IMR-90 (cell line): ENCODE results near the gene IGF1R.

Source experiments
- CHD1 ChIP-seq: IDR thresholded peaks from 2 replicates; pipeline ENCODE4 v1.6.1; 2012; ENCODE audit warnings: low read depth, low read length, improper control_type of control experiment
- CTCF ChIP-seq: conservative IDR thresholded peaks from 2 replicates; pipeline ENCODE4 v1.5.1; 2012; ENCODE audit warnings: mild to moderate bottlenecking, low read depth, low read length, improper control_type of control experiment
- FOS ChIP-seq: fragments of 150-350 bp; IDR thresholded peaks from 2 replicates; pipeline ENCODE4 v1.6.1; 2016; ENCODE audit warnings: low read depth, low read length
- MXI1 ChIP-seq: IDR thresholded peaks from 2 replicates; pipeline ENCODE4 v1.6.1; 2012; ENCODE audit warnings: low read depth, mild to moderate bottlenecking, low read length, moderate library complexity, borderline replicate concordance
- RFX5 ChIP-seq: IDR thresholded peaks from 2 replicates; pipeline ENCODE4 v1.8.0; 2012; ENCODE audit warnings: low read depth, mild to moderate bottlenecking, low read length, moderate library complexity
- USF2 ChIP-seq: fragments of 150-350 bp; IDR thresholded peaks from 2 replicates; pipeline ENCODE4 v1.6.1; 2017; ENCODE audit warnings: mild to moderate bottlenecking, antibody characterized with exemption, low read length, low read depth

GRCh38 chr15:98690272-98690950 lies 42.1 kb downstream of the IGF1R start:
- TF ChIP-seq CHD1, result no peak
- TF ChIP-seq CTCF, result no peak
- TF ChIP-seq USF2, result no peak
- no peak for TF ChIP-seq MXI1
- TF ChIP-seq FOS, result no peak
- no peak for TF ChIP-seq RFX5
